Activated T-helper 2 cell treated with anti-CD3 and anti-CD28 coated beads, Interferon-gamma antibody, Interleukin-2, Interleukin-4, amounts not matched to agents 10 μg/mL and 5 μg/mL and 100 μg/mL, durations not matched to agents 14 hours and 24 hours and 36 hours (primary cell): ENCODE data around the gene RAX2. TPM values are rescaled to one million over a fixed set of nuclear protein-coding genes. Genes with fewer than 3 reads are reported as not detected.

Source experiments
- DNase-seq: peaks from one replicate; pipeline ENCODE4 v3.0.0; 2021; ENCODE audit warnings: low spot score
- H3K27ac Mint-ChIP-seq: one replicate; pipeline ENCODE4 v1.8.0; 2021; ENCODE audit warnings: mixed read lengths
- H3K27me3 Mint-ChIP-seq: one replicate; pipeline ENCODE4 v1.8.0; 2021; ENCODE audit warnings: low read depth, mixed read lengths
- H3K36me3 Mint-ChIP-seq: one replicate; pipeline ENCODE4 v1.8.0; 2021; ENCODE audit warnings: low read depth, mixed read lengths
- H3K4me1 Mint-ChIP-seq: one replicate; pipeline ENCODE4 v1.8.0; 2021; ENCODE audit warnings: low read depth, mixed read lengths
- H3K4me3 Mint-ChIP-seq: one replicate; pipeline ENCODE4 v1.8.0; 2021; ENCODE audit warnings: low read depth, mild to moderate bottlenecking, moderate library complexity, mixed read lengths
- H3K9me3 Mint-ChIP-seq: one replicate; pipeline ENCODE4 v1.8.0; 2021; ENCODE audit warnings: mixed read lengths
- intact Hi-C: fragments of 100-400 bp; cut with micrococcal nuclease; formaldehyde crosslinking; loops from one replicate; pipeline ENCODE4 v1.15.1; 2023
- total RNA-seq: library from RNA; stranded (reverse); gene quantifications from 2 replicates; pipeline ENCODE4 v1.2.3, GENCODE V29; 2022

The RAX2 gene
- total RNA-seq, 1 donor from 2014 or later: not detected

DNA sequence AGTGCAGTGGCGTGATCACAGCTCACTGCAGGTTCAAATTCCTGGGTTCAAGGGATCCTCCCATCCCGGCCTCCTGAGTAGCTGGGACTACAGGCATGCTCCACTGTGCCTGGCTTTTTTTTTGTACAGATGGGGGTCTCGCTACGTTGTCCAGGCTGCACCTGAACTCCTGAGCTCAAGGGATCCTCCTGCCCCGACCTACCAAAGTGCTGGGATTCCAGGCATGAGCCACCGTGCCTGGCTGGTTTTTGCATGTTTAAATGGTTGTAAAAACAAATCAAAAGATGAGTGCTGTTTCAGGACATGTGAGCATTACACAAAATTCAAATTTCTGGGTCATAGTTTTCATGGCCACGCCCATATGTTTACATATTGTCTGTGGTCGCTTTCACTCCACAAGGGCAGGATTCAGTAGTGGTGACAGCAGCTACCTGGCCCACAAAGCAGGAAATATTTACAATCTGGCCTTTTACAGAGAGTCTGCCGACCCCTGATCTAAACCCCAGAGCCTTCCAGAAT, 8.8 kb upstream of the RAX2 start:
- peaks cover 4% of the 10 kb centered on the region for H3K27me3 Mint-ChIP-seq
- H3K4me3 Mint-ChIP-seq: no peak overlapping the region
- intact Hi-C loops: no loop called here
- no peak for DNase-seq
- H3K9me3 Mint-ChIP-seq: peaks cover 15% of the 10 kb centered on the region
- H3K27ac Mint-ChIP-seq: no peak overlapping the region
- H3K4me1 Mint-ChIP-seq: peaks cover 3% of the 10 kb centered on the region
- peaks cover 30% of the 10 kb centered on the region for H3K36me3 Mint-ChIP-seq

- no peak overlapping the region for H3K4me3 Mint-ChIP-seq
- intact Hi-C loops: no loop called here
Measured at GRCh38 chr19:3778899-3779723, 7.1 kb upstream of the RAX2 start.

GRCh38 chr19:3778104-3778867, 6.3 kb upstream of the RAX2 start:
- intact Hi-C loops: no loop called here
- H3K4me3 Mint-ChIP-seq: no peak overlapping the region
- no peak overlapping the region for H3K27ac Mint-ChIP-seq
- H3K9me3 Mint-ChIP-seq: peaks cover 15% of the 10 kb centered on the region
- peaks cover 22% of the 10 kb centered on the region for H3K36me3 Mint-ChIP-seq
- no peak for DNase-seq
- H3K27me3 Mint-ChIP-seq: no peaks in the 10 kb centered on the region
- H3K4me1 Mint-ChIP-seq: no peaks in the 10 kb centered on the region

More at GRCh38 chr19:3778899-3779723, 7.1 kb upstream of the RAX2 start:
- peaks cover 26% of the 10 kb centered on the region for H3K36me3 Mint-ChIP-seq
- H3K27me3 Mint-ChIP-seq: no peaks in the 10 kb centered on the region
- H3K27ac Mint-ChIP-seq: no peak overlapping the region
- H3K9me3 Mint-ChIP-seq: peaks cover 15% of the 10 kb centered on the region
- H3K4me1 Mint-ChIP-seq: no peaks in the 10 kb centered on the region
- no peak for DNase-seq

- no peaks in the 10 kb centered on the region for H3K27me3 Mint-ChIP-seq
- no peak overlapping the region for H3K4me3 Mint-ChIP-seq
- no peak overlapping the region for H3K27ac Mint-ChIP-seq
- DNase-seq: no peak
- intact Hi-C loops: no loop called here
- peaks cover 8% of the 10 kb centered on the region for H3K36me3 Mint-ChIP-seq
- H3K9me3 Mint-ChIP-seq: peaks cover 3% of the 10 kb centered on the region
- H3K4me1 Mint-ChIP-seq: no peaks in the 10 kb centered on the region
Measured at GRCh38 chr19:3776479-3777040, 4.5 kb upstream of the RAX2 start.

GRCh38 chr19:3775831-3776230, 3.8 kb upstream of the RAX2 start:
- Mint-ChIP-seq H3K9me3 (no peaks in the 10 kb centered on the region), H3K4me1 (no peaks in the 10 kb centered on the region), H3K4me3 (no peak overlapping the region), H3K27ac (no peak overlapping the region), H3K36me3 (peaks cover under 1% of the 10 kb centered on the region), H3K27me3 (no peaks in the 10 kb centered on the region)
- intact Hi-C loops: no loop called here
- no peak for DNase-seq

GRCh38 chr19:3775374-3775711, 3.3 kb upstream of the RAX2 start:
- no peak for DNase-seq
- Mint-ChIP-seq H3K36me3 (no peaks in the 10 kb centered on the region), H3K4me1 (no peaks in the 10 kb centered on the region), H3K27ac (no peak overlapping the region), H3K27me3 (no peaks in the 10 kb centered on the region), H3K4me3 (no peak overlapping the region), H3K9me3 (no peaks in the 10 kb centered on the region)
- intact Hi-C loops: no loop called here

GRCh38 chr19:3774621-3775373, 2.8 kb upstream of the RAX2 start:
- no peak for DNase-seq
- Mint-ChIP-seq H3K4me1 (no peaks in the 10 kb centered on the region), H3K27me3 (no peaks in the 10 kb centered on the region), H3K9me3 (no peaks in the 10 kb centered on the region), H3K36me3 (no peaks in the 10 kb centered on the region), H3K4me3 (no peak overlapping the region), H3K27ac (no peak overlapping the region)
- intact Hi-C loops: no loop called here

DNA sequence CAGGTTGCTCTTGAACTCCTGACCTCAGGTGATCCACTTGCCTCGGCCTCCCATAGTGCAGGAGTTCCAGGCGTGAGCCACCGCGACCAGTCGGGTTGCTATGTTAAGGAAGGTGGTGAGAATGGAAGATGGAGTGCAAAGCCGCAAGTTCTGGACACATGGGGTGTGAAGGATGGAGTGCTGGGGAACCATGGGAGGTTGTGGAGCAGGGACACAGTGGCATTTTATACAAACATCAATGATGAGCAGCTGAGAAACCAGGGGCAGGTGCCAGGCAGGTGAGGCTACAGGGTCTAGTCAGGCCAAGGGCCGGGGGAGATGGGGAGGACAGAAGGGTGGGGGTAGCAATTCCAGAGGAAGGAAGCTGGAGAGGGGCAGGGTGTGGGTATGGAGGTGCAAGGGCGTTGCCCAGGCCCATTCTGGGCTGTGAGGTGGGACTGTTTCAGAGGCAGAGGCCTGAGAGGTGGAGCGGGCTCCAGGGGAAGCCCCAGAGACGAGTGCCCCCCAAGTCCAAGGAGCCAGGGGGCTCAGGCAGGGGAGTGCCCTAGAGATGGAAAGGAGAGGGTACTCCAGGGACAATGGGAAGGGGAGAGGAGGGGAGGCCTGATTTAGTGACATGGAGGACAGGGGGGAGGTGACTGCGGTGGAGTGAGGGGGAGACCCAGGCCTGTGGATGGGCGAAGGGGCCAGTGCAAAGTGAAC, 1.9 kb upstream of the RAX2 start:
- H3K27ac Mint-ChIP-seq: no peak overlapping the region
- intact Hi-C loops: no loop called here
- peaks cover 1% of the 10 kb centered on the region for H3K36me3 Mint-ChIP-seq
- no peaks in the 10 kb centered on the region for H3K9me3 Mint-ChIP-seq
- H3K4me1 Mint-ChIP-seq: no peaks in the 10 kb centered on the region
- no peaks in the 10 kb centered on the region for H3K27me3 Mint-ChIP-seq
- H3K4me3 Mint-ChIP-seq: no peak overlapping the region
- DNase-seq: no peak

DNA sequence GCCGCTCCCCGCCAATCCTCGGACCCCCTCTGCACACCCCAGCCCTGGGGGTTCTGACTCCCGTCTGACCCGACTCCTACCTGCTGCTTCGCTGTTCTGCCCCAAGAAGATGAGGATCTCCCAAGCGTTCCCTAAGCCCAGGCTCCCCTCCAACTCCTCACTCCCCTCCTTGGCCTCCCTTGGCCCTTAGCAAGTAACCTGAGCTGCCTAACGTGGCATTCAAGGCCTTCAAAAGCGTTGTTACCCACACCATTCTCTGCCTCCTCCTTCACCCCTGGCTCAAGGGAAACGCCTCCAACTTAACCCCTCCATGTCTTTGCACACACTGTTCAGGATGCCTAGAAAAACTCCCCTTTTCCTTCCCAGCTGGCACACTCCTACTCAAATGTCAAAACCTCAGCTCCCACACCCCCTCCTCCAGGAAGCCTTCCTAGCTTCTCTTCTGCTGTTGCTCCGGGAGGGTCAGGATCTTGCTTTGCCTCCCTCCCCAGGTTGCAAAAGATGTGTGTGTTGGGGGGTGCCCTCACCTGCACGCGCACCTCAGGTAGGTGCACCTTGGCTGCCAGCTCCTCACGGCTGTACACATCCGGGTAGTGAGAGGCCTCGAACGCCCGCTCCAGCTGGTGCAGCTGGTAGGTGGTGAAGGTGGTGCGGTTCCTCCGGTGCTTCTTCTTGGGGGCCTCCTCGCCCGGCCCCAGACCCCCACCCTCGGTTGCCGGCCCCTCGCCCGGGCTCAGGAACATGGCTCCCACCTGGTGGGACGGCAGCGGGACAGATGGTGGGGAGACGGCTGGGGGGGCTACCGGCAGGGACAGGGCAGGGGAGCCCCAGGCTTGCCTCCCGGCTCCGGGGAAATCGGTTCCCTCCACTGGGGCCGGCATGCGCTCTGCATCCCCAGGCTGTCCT, 775 bp downstream of the RAX2 start:
- intact Hi-C loops: no loop called here
- H3K27ac Mint-ChIP-seq: no peak overlapping the region

DNA sequence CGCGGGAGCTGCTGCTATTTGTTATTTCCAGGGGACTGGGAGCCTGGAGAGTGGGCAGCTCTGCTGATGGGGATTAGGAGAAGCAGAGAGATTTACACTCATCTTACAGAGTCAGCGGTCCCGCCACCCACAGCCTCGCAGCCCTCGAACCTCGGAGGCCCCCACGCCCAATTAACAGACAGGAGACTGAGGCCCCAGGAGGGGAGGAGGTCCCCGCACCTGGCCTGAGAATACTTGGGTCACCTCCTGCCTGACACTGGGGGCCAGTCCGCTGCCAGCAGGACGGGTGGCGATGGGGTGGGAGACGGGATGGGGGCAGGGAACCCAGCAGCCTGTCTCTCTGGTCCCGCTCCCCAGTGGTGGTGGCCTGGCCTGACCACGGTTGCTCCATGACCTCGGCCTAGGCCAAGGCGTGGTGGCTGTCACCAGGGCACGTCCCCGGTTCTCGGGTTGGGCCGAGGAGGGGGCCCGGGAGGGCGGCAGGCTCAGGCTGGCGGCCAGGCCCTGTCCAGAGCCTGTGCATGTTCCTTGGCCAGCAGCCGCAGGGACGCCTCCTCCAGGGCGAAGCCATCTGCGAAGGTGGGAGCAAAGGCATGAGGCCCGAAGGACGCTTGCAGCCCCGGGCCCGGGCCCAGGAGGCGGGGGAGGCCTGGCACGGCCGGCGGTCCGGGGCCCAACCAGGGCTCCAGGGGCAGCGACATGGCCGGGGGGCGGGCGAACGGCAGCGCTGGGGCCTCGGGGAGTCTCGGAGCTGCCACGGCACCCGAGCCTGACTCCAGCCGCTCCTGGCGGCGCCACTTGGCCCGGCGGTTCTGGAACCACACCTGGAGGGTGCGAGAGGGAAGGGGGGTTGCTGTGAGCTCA, 1.7 kb downstream of the RAX2 start:
- Mint-ChIP-seq H3K9me3 (no peaks in the 10 kb centered on the region), H3K36me3 (peaks cover 13% of the 10 kb centered on the region), H3K27me3 (no peaks in the 10 kb centered on the region), H3K4me1 (peaks cover 5% of the 10 kb centered on the region), H3K27ac (no peak overlapping the region), H3K4me3 (no peak overlapping the region)
- DNase-seq: no peak
- intact Hi-C loops: no loop called here

More for the DNA sequence above, 775 bp downstream of the RAX2 start:
- DNase-seq: no peak
- peaks cover 4% of the 10 kb centered on the region for H3K4me1 Mint-ChIP-seq
- H3K27me3 Mint-ChIP-seq: no peaks in the 10 kb centered on the region
- H3K4me3 Mint-ChIP-seq: no peak overlapping the region
- H3K36me3 Mint-ChIP-seq: peaks cover 11% of the 10 kb centered on the region
- H3K9me3 Mint-ChIP-seq: no peaks in the 10 kb centered on the region

GRCh38 chr19:3769494-3769893, 2.5 kb downstream of the RAX2 start:
- Mint-ChIP-seq H3K27me3 (no peaks in the 10 kb centered on the region), H3K27ac (no peak overlapping the region), H3K4me3 (no peak overlapping the region), H3K4me1 (peaks cover 5% of the 10 kb centered on the region), H3K36me3 (peaks cover 13% of the 10 kb centered on the region), H3K9me3 (no peaks in the 10 kb centered on the region)
- no peak for DNase-seq
- intact Hi-C loops: loop anchor here (10.0 kb wide), 2 partner anchors 215 to 415 kb away; partner anchors contain the start of genes ANKRD24, EEF2 and SIRT6
